Measurements from ENCODE around the gene TFF2.

The TFF2 gene

DNA sequence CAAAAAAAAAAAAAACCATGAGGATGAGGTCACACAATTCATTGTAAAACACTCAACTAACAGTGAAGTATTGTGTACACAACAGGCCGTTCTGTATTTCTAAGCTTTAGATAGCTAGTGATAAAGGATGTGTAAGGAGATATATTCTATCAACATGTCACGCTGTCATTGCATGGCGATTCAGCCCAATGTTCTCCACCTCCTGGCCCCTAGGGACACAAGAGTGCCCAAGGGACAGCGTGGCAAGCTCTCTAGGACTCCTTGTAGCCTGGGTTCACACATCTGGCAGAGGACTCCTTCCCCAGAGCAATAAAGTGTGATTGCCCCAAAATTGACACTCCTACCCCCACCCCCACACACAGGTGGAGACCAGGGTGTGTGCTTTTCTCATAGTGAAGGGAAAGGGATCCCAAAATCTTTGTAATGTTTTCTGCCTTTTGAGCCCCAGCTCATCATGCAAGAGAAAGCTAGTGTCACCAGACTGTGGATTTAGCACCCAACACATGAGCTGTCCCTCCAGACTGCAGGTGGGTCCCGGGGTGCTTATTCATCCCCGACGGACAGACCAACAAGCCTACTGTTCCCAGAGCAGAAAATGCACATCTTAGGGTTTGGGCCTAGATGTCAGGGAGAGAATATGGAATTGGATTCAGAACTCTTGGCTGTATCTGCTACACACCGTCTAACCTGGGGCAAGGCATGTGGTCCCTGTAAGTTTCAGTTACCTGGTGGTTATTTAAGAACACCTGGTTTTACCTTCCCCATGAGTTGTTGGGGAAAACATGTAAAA, 33.6 kb upstream of the TFF2 start:
- no peak for DNase-seq

- no peak for DNase-seq
Observed at GRCh38 chr21:42383331-42383730, 32.5 kb upstream of the TFF2 start.

DNA sequence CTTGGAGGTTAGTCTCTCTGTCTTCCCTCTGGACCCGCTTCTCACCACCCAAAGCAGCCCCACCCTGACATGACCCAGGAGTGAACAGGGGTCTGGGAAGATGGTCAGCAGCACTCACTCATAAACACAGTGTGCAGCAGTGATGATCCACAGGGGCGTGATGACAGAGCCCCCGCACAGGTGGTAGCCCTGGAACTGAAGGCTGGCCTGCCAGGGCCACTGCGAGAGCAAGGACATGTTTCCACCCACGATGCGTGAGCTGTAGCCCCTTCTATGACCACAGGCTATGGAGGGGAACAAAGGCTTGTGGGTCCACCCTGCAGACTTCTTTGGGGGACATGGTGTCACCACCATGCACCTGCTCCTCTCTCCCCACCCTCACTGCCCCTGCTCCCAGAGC, 32.1 kb upstream of the TFF2 start:
- DNase-seq = no peak

DNA sequence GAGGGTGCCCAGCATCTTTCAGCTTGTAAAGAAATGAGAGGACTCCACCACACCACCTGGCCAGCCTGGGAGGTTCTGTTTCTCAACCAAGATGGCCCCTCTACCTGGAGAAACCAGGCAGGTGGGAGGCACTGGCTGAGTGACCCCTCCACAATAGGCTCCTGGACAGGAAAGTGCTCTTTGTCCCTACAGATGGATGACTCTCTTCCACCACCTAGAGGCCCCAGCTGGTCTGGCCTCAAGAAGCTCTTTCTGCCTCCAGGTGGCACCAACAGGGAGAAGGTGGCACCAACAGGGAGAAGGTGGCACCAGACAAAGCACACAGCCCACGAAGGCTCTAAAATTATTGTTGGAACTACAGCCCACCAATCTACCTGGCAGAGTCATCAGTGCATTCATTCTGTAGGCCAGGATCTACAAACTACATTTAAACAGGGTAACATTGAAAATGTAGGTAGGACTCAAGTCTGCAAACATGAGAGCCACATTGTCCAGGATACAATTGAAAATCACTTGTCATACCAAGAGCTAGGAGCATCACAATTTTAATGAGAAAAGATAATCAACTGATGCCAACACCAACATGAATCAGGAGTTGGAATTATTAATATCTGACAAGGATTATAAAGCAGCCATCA, 30.7 kb upstream of the TFF2 start:
- DNase-seq = no peak

DNA sequence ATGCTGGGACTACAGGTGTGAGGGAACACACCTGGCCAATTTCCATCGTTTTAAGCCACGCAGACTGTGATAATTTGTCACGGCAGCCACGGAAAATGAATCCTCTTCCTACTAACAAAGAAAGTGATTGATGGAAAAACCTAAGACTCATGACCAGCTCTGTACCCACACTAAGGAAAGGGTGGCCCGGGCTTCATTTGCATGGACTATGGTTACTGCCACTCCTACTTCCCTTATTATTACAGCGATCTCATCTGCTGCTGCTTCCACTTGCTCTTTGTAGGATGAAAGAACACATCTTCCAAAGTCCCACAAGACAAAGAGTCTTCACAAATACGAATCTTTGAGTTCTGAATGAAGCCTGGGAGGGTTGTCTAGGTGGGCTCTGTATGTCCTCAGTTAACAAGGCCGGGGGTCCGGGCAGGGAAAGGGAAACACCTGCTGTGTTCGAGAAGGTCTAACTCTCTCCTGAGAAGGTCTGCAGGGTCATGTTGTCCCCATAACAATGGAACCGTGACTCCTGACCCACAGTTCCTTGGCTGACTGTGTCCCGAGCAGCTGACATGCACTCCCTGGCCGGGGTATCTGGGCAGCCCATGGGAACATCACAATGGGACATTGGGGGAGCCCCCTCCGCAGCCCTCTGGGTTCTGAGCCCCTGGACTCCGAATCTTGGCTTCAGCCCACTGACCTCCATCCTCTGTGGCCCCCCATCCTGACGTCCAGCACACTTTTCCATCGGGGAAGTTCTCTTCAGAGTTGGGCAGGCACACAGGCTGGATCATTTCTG, 28.8 kb upstream of the TFF2 start:
- no peak for DNase-seq

DNA sequence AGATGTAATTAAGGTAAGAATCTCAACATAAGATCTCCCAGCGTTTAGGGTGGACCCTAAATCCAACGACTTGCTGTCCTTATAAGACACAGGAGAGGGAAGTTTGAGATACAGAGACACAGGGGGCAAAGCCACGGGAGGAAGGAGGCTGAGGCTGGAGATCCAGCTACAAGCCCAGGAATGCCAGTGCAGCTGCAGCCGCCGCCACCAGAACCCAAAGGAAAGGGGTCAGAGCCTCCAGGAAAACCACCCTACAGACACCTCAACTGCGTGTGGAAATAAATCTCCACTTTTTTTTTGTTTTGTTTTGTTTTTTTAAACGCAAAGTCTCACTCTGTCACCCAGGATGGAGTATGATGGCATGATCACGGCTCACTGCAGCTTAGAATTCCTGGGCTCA, 27.6 kb upstream of the TFF2 start:
- no peak for DNase-seq

- no peak for DNase-seq
Observed at GRCh38 chr21:42377951-42378340, 27.2 kb upstream of the TFF2 start.

DNA sequence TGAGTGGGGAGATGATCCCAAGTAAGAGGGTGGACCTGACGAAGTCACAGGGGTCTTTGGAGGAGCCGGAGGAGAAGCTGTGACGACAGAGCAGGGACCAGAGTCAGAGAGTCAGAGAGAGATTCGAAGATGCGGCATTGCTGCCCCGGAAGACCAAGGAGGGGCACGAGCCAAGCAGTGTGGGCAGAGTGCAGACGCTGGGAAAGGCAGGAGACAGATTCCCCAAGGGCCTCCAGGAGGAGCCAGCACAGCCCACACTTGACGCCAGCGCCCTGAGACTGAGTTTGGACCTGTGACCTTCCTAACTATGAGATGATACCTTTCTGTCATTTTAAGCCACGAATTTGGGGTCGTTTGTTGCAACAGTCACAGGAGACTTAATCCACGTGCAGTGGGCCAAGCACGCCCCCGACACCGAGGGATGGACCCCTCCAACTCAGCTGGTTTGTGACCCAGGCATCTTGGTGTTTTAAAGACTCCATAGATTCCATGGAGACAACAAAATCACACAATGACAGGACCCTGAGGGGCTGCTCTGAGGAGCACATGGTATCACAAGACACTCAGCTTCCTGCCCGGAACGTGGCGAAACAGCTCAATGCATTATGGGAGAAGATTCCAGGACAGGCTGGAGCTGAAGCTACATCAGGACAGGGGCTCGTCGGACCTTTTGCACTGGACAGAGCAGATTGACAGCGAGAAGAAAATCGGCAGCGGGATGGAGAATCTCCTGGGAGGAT, 26.6 kb upstream of the TFF2 start:
- DNase-seq = no peak

DNA sequence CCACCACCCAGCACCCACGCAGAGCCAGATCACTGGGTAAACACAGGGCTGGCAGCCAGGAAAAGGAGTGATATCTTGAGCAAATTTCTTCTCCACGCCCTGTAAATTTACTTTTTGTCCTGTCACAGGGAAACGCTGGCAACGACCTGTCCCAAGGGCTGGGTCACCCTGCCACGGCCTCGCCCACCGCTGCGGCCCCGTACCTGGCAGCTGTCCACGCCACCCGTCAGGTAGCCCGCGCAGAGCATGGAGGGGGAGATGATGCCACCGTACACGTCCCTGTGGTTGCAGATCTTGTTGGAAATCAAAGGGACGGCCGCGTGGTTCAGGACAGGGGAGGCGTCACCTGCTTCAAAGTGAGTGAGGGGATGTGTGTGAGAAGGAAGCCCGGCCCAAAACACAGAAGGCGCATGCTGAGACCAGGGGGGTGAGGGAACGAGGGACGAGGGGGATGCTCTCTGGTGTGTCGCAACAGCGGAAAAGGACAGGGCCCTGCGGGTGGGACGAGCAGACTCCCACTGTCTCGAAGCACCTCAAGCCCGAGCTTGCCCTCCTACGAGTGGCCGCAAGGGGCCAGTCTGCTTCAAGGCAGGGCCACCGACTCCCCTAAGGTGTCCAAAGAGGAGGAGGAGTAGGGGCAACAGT, 25.7 kb upstream of the TFF2 start:
- no peak for DNase-seq

- no peak for DNase-seq
Observed at GRCh38 chr21:42375966-42376337, 25.2 kb upstream of the TFF2 start.

DNA sequence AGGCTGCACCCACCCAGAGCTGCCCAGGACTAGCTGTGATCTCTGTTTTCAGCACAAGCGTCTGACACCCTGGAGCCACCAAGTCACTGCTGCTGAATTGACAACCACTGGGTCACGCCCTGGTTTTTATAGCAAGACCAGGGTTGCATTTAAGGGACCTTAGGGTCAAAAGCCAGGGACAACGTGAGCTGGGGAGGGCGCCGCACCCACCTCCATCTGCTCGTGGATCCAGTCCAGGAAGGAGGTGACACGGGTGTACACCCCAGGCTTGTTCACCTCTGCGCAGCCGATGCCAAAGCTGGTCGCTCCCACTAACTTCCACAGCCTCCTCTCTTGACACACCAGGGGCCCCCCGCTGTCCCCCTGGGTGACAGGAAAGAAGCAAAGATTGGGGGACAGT, 24.7 kb upstream of the TFF2 start:
- no peak for DNase-seq

DNA sequence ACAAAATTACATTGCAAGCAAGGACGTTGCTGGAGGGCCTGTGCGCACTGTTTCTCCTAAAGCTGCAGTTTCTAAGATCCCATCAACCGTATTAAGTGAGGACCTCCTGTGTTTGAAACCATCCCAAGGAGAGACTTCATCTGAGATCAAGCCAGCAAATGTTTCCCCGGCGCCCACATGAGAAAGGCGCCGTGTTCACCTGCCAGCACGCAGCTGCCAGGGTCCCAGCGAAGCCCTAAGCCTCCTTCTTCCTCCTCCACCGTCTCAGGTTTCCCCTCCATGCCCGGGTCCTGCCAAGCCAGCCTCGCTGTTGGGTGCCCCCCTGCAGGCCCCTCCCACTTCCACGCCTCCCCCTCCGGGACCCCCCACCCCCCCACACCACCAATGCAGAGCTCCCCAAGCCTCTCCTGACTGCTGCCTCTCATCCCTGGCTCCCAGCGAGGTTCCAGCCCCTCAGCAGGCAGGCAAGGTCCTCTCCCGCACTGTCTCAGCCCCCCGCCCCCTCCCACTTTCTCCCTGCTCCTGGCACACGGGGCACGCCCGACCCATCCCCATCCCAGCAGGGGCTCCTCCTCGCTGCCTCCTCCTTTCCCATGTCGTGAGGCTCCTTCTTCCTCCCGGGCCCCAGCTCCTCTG, 24.2 kb upstream of the TFF2 start:
- DNase-seq = no peak

DNA sequence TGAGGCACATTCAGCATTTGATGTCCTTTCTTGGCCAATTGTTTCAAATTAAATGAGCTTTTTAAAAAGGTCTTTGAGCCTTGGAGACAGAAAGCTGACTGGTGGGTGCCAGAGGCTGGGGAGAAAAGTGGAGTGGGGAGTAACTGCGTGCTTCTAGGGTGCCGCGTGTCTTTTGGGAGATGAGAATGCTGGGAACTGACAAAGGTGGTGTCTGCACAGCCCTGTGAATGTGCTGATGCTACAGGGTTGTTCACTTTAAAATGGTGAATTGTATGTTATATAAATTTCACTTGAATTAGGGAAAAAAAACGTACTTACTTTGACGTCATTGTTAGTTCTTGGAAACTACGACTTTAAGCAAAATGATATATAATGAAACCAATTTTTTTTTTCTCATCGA, 23.7 kb upstream of the TFF2 start:
- no peak for DNase-seq

- DNase-seq = no peak
Observed at GRCh38 chr21:42373908-42374455, 23.2 kb upstream of the TFF2 start.

DNA sequence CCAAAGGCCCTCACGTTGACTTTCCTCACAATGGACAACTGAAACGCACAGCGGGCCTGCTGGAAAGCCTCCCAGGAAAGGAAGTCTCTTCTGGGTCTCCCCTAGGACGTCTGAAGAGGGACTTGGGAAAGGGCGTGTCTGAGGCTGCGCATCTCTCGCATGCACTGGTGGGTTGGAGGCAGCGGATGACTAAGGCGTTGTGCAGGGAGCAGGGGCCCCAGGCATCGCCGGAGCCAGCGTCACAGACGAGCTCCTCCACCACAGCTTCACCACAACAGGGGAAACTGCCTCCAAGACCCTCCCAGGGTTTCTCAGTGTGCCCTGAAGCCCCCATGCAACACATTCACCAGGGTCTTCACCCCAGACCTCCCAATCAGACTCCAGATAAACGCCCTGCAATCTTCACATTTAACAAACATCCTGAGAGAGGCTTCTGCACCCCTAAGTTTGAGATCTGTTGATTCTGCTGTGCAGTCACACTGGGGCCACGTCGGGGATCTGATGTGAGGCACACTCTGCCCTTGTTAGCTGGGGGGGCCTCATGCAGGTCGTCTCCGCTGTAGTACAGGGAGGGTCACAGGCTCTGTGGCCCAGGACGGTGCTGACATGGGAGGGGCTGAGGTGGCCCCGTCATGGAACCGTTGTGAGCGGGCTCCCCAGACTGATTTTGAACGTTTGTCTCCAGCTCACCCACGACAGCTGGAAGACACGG, 22.6 kb upstream of the TFF2 start:
- DNase-seq = no peak

DNA sequence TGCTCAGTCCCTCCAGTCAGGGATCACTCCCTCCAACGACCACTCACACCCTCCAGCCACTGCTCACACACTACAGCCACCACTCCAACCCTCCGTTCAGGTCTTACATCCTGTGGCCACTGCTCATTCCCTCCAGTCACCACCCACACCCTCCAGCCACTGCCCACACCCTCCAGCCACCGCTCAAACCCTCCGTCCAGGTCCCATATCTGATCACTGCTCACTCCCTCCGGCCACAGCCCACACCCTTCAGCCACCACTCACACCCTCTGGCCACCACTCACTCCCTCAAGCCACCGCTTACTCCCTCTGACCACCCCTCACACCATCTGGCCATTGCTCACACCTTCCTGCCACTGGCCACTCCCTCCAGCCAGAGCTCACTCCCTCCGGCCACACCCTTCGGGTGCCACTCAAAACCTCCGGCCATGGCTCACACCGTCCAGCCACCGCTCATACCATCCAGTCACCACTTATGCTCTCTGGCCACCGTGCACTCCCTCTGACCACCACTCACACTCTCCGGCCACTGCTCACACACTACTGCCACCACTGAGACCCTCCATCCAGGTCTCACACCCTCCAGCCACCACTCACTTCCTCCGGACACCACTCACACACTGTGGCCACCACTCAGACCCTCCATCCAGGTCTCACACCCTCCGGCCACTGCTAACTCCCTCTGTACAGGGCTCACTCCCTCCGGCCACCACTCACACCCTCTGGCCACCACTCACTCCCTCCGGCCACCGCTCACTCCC, 20.3 kb upstream of the TFF2 start:
- no peak for DNase-seq

- no peak for DNase-seq
Observed at GRCh38 chr21:42369821-42370220, 19.0 kb upstream of the TFF2 start.

- DNase-seq = no peak
Observed at GRCh38 chr21:42367367-42368165, 16.8 kb upstream of the TFF2 start.
